Stimulated activated memory B cell treated with anti-CD40 and anti-IgM and Interleukin-4, amounts not matched to agents 10 μg/mL and 1 μg/mL and 100 μg/mL, for 72 hours (primary cell): ENCODE measurements around the gene AHNAK2.
A peak's percentile ranks its signal among the peaks of the same experiment; 100 is the strongest.

Experiments
- ATAC-seq: fragments of 150-1000 bp; cut with Tn5 transposase; 2 replicates; pipeline ENCODE4 v1.10.0; 2021
- H3K27ac Mint-ChIP-seq: one replicate; pipeline ENCODE4 v1.8.0; 2022; ENCODE audit warnings: mild to moderate bottlenecking, mixed read lengths
- H3K27me3 Mint-ChIP-seq: one replicate; pipeline ENCODE4 v1.8.0; 2022; ENCODE audit warnings: mixed read lengths
- H3K36me3 Mint-ChIP-seq: one replicate; pipeline ENCODE4 v1.8.0; 2022; ENCODE audit warnings: mixed read lengths
- H3K4me1 Mint-ChIP-seq: one replicate; pipeline ENCODE4 v1.8.0; 2022; ENCODE audit warnings: mixed read lengths
- H3K4me3 Mint-ChIP-seq: one replicate; pipeline ENCODE4 v1.8.0; 2022; ENCODE audit warnings: mild to moderate bottlenecking, moderate library complexity, mixed read lengths
- H3K9me3 Mint-ChIP-seq: one replicate; pipeline ENCODE4 v1.8.0; 2022; ENCODE audit warnings: mixed read lengths

AHNAK2 gene

GRCh38 chr14:105015905-105016304, 37.7 kb upstream of the AHNAK2 start:
- Mint-ChIP-seq H3K9me3 (no peaks in the 10 kb centered on the region), H3K4me1 (peaks cover 81% of the 10 kb centered on the region), H3K36me3 (peaks cover 24% of the 10 kb centered on the region), H3K4me3 (no peak overlapping the region), H3K27me3 (no peaks in the 10 kb centered on the region), H3K27ac (peak overlapping the region; percentile 8)
- ATAC-seq: no peak

- no peak for ATAC-seq
- no peaks in the 10 kb centered on the region for H3K9me3 Mint-ChIP-seq
Observed at GRCh38 chr14:105015242-105015641, 37.1 kb upstream of the AHNAK2 start.

GRCh38 chr14:105014631-105015030, 36.5 kb upstream of the AHNAK2 start:
- Mint-ChIP-seq H3K27me3 (no peaks in the 10 kb centered on the region), H3K4me1 (peaks cover 74% of the 10 kb centered on the region), H3K36me3 (peaks cover 30% of the 10 kb centered on the region), H3K4me3 (no peak overlapping the region), H3K27ac (peak overlapping the region; percentile 27), H3K9me3 (no peaks in the 10 kb centered on the region)
- ATAC-seq: no peak

More at GRCh38 chr14:105015242-105015641, 37.1 kb upstream of the AHNAK2 start:
- Mint-ChIP-seq H3K4me1 (peaks cover 80% of the 10 kb centered on the region), H3K4me3 (no peak overlapping the region), H3K27me3 (no peaks in the 10 kb centered on the region), H3K27ac (peak overlapping the region; percentile 27), H3K36me3 (peaks cover 30% of the 10 kb centered on the region)

GRCh38 chr14:105014032-105014431, 35.9 kb upstream of the AHNAK2 start:
- no peak for ATAC-seq
- H3K4me3 Mint-ChIP-seq: no peak overlapping the region
- peaks cover 29% of the 10 kb centered on the region for H3K36me3 Mint-ChIP-seq
- H3K4me1 Mint-ChIP-seq: peaks cover 68% of the 10 kb centered on the region
- H3K27me3 Mint-ChIP-seq: no peaks in the 10 kb centered on the region
- H3K9me3 Mint-ChIP-seq: no peaks in the 10 kb centered on the region
- peak overlapping the region; percentile 27 for H3K27ac Mint-ChIP-seq

- Mint-ChIP-seq H3K27me3 (no peaks in the 10 kb centered on the region), H3K9me3 (no peaks in the 10 kb centered on the region), H3K27ac (no peak overlapping the region), H3K36me3 (peaks cover 25% of the 10 kb centered on the region), H3K4me3 (no peak overlapping the region), H3K4me1 (peaks cover 62% of the 10 kb centered on the region)
- ATAC-seq: no peak
Observed at GRCh38 chr14:105013150-105013785, 35.1 kb upstream of the AHNAK2 start.

GRCh38 chr14:105012171-105012985, 34.2 kb upstream of the AHNAK2 start:
- Mint-ChIP-seq H3K4me1 (peaks cover 53% of the 10 kb centered on the region), H3K27ac (no peak overlapping the region), H3K9me3 (no peaks in the 10 kb centered on the region), H3K36me3 (peaks cover 25% of the 10 kb centered on the region), H3K27me3 (no peaks in the 10 kb centered on the region), H3K4me3 (no peak overlapping the region)
- peak; percentile 66 for ATAC-seq

GRCh38 chr14:105011312-105011990, 33.3 kb upstream of the AHNAK2 start:
- H3K36me3 Mint-ChIP-seq: peaks cover 23% of the 10 kb centered on the region

GRCh38 chr14:105010891-105011291, 32.7 kb upstream of the AHNAK2 start:
- Mint-ChIP-seq H3K4me1 (peaks cover 42% of the 10 kb centered on the region), H3K9me3 (no peaks in the 10 kb centered on the region), H3K36me3 (peaks cover 20% of the 10 kb centered on the region), H3K27me3 (no peaks in the 10 kb centered on the region), H3K27ac (no peak overlapping the region), H3K4me3 (no peak overlapping the region)
- ATAC-seq: no peak

More at GRCh38 chr14:105011312-105011990, 33.3 kb upstream of the AHNAK2 start:
- Mint-ChIP-seq H3K27me3 (no peaks in the 10 kb centered on the region), H3K4me3 (no peak overlapping the region), H3K4me1 (peaks cover 48% of the 10 kb centered on the region), H3K9me3 (no peaks in the 10 kb centered on the region), H3K27ac (no peak overlapping the region)
- no peak for ATAC-seq

- Mint-ChIP-seq H3K4me1 (peaks cover 34% of the 10 kb centered on the region), H3K27me3 (no peaks in the 10 kb centered on the region), H3K4me3 (no peak overlapping the region), H3K9me3 (no peaks in the 10 kb centered on the region), H3K27ac (no peak overlapping the region), H3K36me3 (peaks cover 20% of the 10 kb centered on the region)
- no peak for ATAC-seq
Observed at GRCh38 chr14:105010106-105010505, 31.9 kb upstream of the AHNAK2 start.

GRCh38 chr14:105007593-105008264, 29.6 kb upstream of the AHNAK2 start:
- Mint-ChIP-seq H3K27ac (no peak overlapping the region), H3K4me1 (peaks cover 11% of the 10 kb centered on the region), H3K36me3 (peaks cover 20% of the 10 kb centered on the region), H3K4me3 (no peak overlapping the region), H3K9me3 (no peaks in the 10 kb centered on the region), H3K27me3 (no peaks in the 10 kb centered on the region)
- ATAC-seq: no peak

GRCh38 chr14:105006831-105007592, 28.8 kb upstream of the AHNAK2 start:
- H3K9me3 Mint-ChIP-seq: no peaks in the 10 kb centered on the region
- peaks cover 18% of the 10 kb centered on the region for H3K36me3 Mint-ChIP-seq
- no peaks in the 10 kb centered on the region for H3K27me3 Mint-ChIP-seq
- ATAC-seq: no peak
- peaks cover 4% of the 10 kb centered on the region for H3K4me1 Mint-ChIP-seq
- H3K27ac Mint-ChIP-seq: no peak overlapping the region
- H3K4me3 Mint-ChIP-seq: no peak overlapping the region

- H3K36me3 Mint-ChIP-seq: peaks cover 15% of the 10 kb centered on the region
- H3K9me3 Mint-ChIP-seq: no peaks in the 10 kb centered on the region
- H3K27ac Mint-ChIP-seq: peak overlapping the region; percentile 59
- H3K4me3 Mint-ChIP-seq: no peak overlapping the region
- H3K27me3 Mint-ChIP-seq: no peaks in the 10 kb centered on the region
- H3K4me1 Mint-ChIP-seq: no peaks in the 10 kb centered on the region
- ATAC-seq: no peak
Observed at GRCh38 chr14:105005929-105006830, 28.0 kb upstream of the AHNAK2 start.

GRCh38 chr14:105005329-105005928, 27.3 kb upstream of the AHNAK2 start:
- ATAC-seq: no peak
- Mint-ChIP-seq H3K4me1 (no peaks in the 10 kb centered on the region), H3K27me3 (no peaks in the 10 kb centered on the region), H3K9me3 (no peaks in the 10 kb centered on the region), H3K4me3 (no peak overlapping the region), H3K27ac (no peak overlapping the region), H3K36me3 (peaks cover 9% of the 10 kb centered on the region)
